OCI-M2 (cell line): ENCODE data around the gene CLTB.
"Not testable (repeated sequence)": the region's sequence is repeated elsewhere in the genome, so short reads cannot be mapped to it uniquely, and the experiment has no call there.

Experiments
- DNase-seq: peaks from one replicate; lab custom pipeline; 2025; ENCODE audit not compliant: unreplicated experiment; lab: John Stamatoyannopoulos, UW

Gene CLTB

GRCh38 chr5:176427971-176428370 is 11.6 kb upstream of the CLTB start:
- no peak for DNase-seq

- DNase-seq: no peak
Measured at GRCh38 chr5:176426876-176427275, 10.5 kb upstream of the CLTB start.

GRCh38 chr5:176425791-176426190 is 9.5 kb upstream of the CLTB start:
- DNase-seq: no peak

GRCh38 chr5:176425138-176425537 is 8.8 kb upstream of the CLTB start:
- DNase-seq: no peak

- no peak for DNase-seq
Measured at GRCh38 chr5:176424181-176424580, 7.8 kb upstream of the CLTB start.

GRCh38 chr5:176420972-176421544 is 4.7 kb upstream of the CLTB start:
- no peak for DNase-seq

GRCh38 chr5:176420086-176420485 is 3.7 kb upstream of the CLTB start:
- no peak for DNase-seq

GRCh38 chr5:176418251-176418650 is 1.9 kb upstream of the CLTB start:
- no peak for DNase-seq

GRCh38 chr5:176416965-176417364 is 626 bp upstream of the CLTB start:
- no peak for DNase-seq

GRCh38 chr5:176415240-176415951 is 943 bp downstream of the CLTB start:
- no peak for DNase-seq

GRCh38 chr5:176414704-176415103 is 1.6 kb downstream of the CLTB start:
- DNase-seq: no peak

GRCh38 chr5:176413709-176414191 is 2.6 kb downstream of the CLTB start:
- no peak for DNase-seq

GRCh38 chr5:176413255-176413565 is 3.1 kb downstream of the CLTB start:
- no peak for DNase-seq

- no peak for DNase-seq
Measured at GRCh38 chr5:176412517-176413254, 3.7 kb downstream of the CLTB start.

- no peak for DNase-seq
Measured at GRCh38 chr5:176410486-176411180, 5.7 kb downstream of the CLTB start.

- DNase-seq: no peak
Measured at GRCh38 chr5:176409765-176410164, 6.6 kb downstream of the CLTB start.

GRCh38 chr5:176408590-176408989 is 7.7 kb downstream of the CLTB start:
- DNase-seq: no peak

GRCh38 chr5:176408252-176408573 is 8.1 kb downstream of the CLTB start:
- DNase-seq: not testable (repeated sequence)

- DNase-seq: no peak
Measured at GRCh38 chr5:176407456-176408251, 8.7 kb downstream of the CLTB start.

- DNase-seq: no peak
Measured at GRCh38 chr5:176406436-176407052, 9.8 kb downstream of the CLTB start.
